Measurements from ENCODE around the gene AQP5. TPM values are rescaled to one million over a fixed set of nuclear protein-coding genes. Genes with fewer than 3 reads are reported as not detected.

Gene AQP5
- polyA plus RNA-seq, 3 donors: not detected

- WGBS (ENCODE audit: insufficient coverage): 81% methylated on average over 13 of the region's 21 CpGs
- peak overlapping the region in 1 of 2 donors; percentile 65 for H3K4me3 Mint-ChIP-seq
- peaks cover 0 to 15% (median 7%) of the 10 kb centered on the region in 7 donors for H3K9me3 Mint-ChIP-seq
- Histone ChIP-seq H3K27ac (ENCODE audit: low read depth in 1 of 2, low read length in 2 of 2) (no peak overlapping the region), H3K27me3 (ENCODE audit: control insufficient read depth in 2 of 2, insufficient read depth in 2 of 2, low read length in 2 of 2) (peaks cover 37 to 87% of the 10 kb centered on the region in 2 donors), H3K36me3 (replicated peaks in 1 of 2; ENCODE audit: control insufficient read depth in 1 of 2, insufficient read depth in 2 of 2, low read length in 2 of 2) (no peaks in the 10 kb centered on the region), H3K9ac (ENCODE audit: insufficient read depth, low read length, poor library complexity, severe bottlenecking) (no peak overlapping the region), H3K9me3 (replicated peaks in 1 of 2; ENCODE audit: control insufficient read depth in 1 of 2, insufficient read depth in 1 of 2, low read length in 2 of 2) (peaks cover 0 to 30% of the 10 kb centered on the region in 2 donors), H3K79me2 (ENCODE audit: insufficient read depth, low read length) (no peaks in the 10 kb centered on the region), H4K20me1 (ENCODE audit: insufficient read depth, low read length) (no peaks in the 10 kb centered on the region), H3K4me3 (replicated peaks in 1 of 3; ENCODE audit: low read depth in 2 of 3, low read length in 3 of 3) (no peak overlapping the region), H3K4me1 (ENCODE audit: control insufficient read depth in 1 of 2, insufficient read depth in 2 of 2, low read length in 2 of 2) (peaks cover 10 to 18% of the 10 kb centered on the region in 2 donors), H2AFZ (ENCODE audit: insufficient read depth, low read depth, low read length, poor library complexity, severe bottlenecking) (no peak overlapping the region), H3K4me2 (replicated peaks; ENCODE audit: extremely low read depth, low read length, poor library complexity, severe bottlenecking) (no peak overlapping the region)
- peaks cover 16% of the 10 kb centered on the region for H3K4me1 Mint-ChIP-seq
- intact Hi-C loops (cut with micrococcal nuclease): loop anchor here in 1 of 2 donors (10.0 kb wide), 1 partner anchor 212 kb away; no protein-coding TSS in a partner anchor
- peaks cover 0 to 7% of the 10 kb centered on the region in 2 donors for H3K36me3 Mint-ChIP-seq
- H3K27ac Mint-ChIP-seq: peak overlapping the region in 1 of 7 donors; percentile 79
- peaks cover 78 to 89% (median 80%) of the 10 kb centered on the region in 3 donors for H3K27me3 Mint-ChIP-seq (ENCODE audit: low read depth in 3 of 3)
- no peak for TF ChIP-seq CTCF (IDR thresholded peaks at IDR 0.05)
- no peak for DNase-seq
These were observed 1.4 kb downstream of the AQP5 start for GRCh38 chr12:49962861-49963765.

DNA sequence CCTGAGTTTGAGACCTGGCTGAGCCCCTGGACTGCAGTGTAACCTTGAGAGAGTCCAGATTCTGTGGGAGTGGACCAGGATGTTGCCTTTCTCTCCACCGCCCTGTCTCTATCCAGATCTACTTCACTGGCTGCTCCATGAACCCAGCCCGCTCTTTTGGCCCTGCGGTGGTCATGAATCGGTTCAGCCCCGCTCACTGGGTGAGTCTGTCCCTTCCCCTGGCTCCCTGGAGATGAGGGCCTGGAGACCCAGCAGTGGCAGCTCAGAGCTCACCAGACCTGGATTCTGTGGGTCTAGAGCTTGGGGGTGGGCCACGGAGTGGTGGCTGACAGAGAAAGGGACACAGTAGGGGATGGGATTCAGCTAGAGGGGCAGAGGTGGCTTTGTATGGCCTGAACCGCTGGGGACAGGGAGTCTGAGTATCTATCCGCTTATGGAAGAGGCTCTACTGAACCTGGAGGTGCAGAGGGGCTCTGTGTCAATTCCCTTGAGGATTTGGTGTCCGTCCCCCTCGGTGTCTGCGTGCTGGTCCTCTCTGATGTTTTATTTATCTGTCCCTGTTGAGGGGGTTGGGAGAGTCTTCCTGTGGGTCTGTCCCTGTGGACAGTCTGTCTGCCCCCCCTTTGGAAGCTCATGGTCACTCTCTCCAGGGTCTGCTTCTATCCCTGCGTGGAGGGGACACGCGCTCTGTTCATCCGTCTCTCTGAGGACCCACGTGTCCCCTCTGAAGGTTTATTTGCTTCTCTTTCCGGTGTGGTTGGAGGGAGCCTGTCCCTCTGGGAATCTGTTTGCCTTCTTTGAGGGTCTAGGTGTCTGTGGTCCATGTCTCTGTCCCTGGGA lies 2.5 kb downstream of the AQP5 start:
- 85% methylated on average over 15 of the region's 17 CpGs for WGBS (ENCODE audit: insufficient coverage)
- Mint-ChIP-seq H3K4me3 (peak overlapping the region in 1 of 2 donors; percentile 56), H3K36me3 (peaks cover 0 to 5% of the 10 kb centered on the region in 2 donors), H3K9me3 (peaks cover 0 to 13% (median 7%) of the 10 kb centered on the region in 7 donors), H3K27me3 (ENCODE audit: low read depth in 3 of 3) (peaks cover 71 to 82% (median 74%) of the 10 kb centered on the region in 3 donors), H3K27ac (no peak overlapping the region), H3K4me1 (peaks cover 18% of the 10 kb centered on the region)
- Histone ChIP-seq H4K20me1 (ENCODE audit: insufficient read depth, low read length) (no peaks in the 10 kb centered on the region), H3K9ac (ENCODE audit: insufficient read depth, low read length, poor library complexity, severe bottlenecking) (no peak overlapping the region), H3K4me3 (replicated peaks in 1 of 3; ENCODE audit: low read depth in 2 of 3, low read length in 3 of 3) (no peak overlapping the region), H3K36me3 (replicated peaks in 1 of 2; ENCODE audit: control insufficient read depth in 1 of 2, insufficient read depth in 2 of 2, low read length in 2 of 2) (no peaks in the 10 kb centered on the region), H3K4me1 (ENCODE audit: control insufficient read depth in 1 of 2, insufficient read depth in 2 of 2, low read length in 2 of 2) (peaks cover 14 to 25% of the 10 kb centered on the region in 2 donors), H3K79me2 (ENCODE audit: insufficient read depth, low read length) (no peaks in the 10 kb centered on the region), H2AFZ (ENCODE audit: insufficient read depth, low read depth, low read length, poor library complexity, severe bottlenecking) (no peak overlapping the region), H3K27me3 (ENCODE audit: control insufficient read depth in 2 of 2, insufficient read depth in 2 of 2, low read length in 2 of 2) (peaks cover 27 to 83% of the 10 kb centered on the region in 2 donors), H3K9me3 (replicated peaks in 1 of 2; ENCODE audit: control insufficient read depth in 1 of 2, insufficient read depth in 1 of 2, low read length in 2 of 2) (peaks cover 0 to 20% of the 10 kb centered on the region in 2 donors), H3K27ac (ENCODE audit: low read depth in 1 of 2, low read length in 2 of 2) (no peak overlapping the region), H3K4me2 (replicated peaks; ENCODE audit: extremely low read depth, low read length, poor library complexity, severe bottlenecking) (no peak overlapping the region)
- no peak for DNase-seq
- TF ChIP-seq CTCF (IDR thresholded peaks at IDR 0.05): no peak
- intact Hi-C loops (cut with micrococcal nuclease): loop anchor here in 1 of 2 donors (10.0 kb wide), 1 partner anchor 211 kb away; no protein-coding TSS in a partner anchor

Measured in CD14-positive monocyte (primary cell).